ENCODE data around the gene PEAR1.

Gene PEAR1

GRCh38 chr1:156884560-156885184 lies 8.8 kb upstream of the PEAR1 start:
- DNase-seq (ENCODE audit: low read depth), result no peak

GRCh38 chr1:156885314-156885713 lies 8.2 kb upstream of the PEAR1 start:
- DNase-seq (ENCODE audit: low read depth), result no peak

DNA sequence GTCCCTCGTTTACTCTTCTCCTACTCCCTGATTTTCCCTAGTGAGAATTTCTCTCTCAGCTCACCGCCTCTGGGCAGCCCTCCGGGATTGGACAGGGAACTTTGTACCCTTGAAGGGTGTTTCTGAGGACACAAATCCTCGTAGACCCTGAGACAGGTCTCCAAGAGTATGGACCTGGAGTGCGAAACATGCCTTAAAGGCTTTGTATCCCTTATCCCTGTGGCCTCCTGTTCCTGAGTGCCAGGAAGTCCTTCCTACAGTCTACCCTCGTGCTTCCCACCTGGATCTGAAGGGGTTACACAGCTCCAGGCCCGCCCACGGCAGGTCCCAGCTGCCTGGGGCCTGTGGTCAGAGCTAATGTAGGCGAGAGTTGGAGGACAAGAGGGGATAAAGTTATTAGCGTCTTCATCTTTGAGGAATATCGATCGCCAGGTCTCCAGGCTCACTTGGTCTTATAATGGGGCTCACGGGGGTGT lies 7.6 kb upstream of the PEAR1 start:
- no peak for DNase-seq (ENCODE audit: low read depth)

DNA sequence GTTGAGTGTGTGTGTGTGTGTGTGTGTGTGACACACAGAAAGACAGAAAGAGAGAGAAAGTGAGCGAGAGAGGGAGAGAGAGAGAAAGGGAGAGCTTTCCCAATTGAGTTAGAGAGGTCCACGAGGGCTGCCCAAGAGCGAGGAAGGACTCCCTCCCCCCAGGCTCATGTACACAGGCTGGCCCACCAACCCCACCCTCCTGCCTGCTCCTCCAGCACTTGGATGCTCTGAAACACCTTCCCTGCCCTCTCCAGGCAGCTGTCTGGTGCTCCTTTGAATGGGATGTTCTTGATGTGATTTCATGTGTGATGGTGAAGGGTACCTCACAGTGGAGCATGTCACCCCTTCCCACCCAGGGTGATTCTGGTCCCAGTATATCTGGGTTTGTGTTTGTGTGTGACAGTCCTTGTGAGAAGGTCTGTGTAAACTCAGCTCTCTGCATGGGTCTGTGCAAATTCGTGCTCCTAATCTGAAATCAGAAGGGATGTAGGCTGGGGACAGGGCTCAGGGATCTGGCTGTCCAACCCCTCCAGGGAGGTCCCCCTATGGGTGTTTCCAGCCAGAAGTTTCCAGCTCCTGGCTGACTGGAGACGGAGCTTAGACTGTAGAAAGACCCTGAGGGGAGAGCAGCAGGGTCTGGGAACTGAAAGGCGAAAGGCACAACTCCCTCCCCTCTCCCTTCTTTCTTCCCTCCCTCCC lies 6.8 kb upstream of the PEAR1 start:
- no peak for DNase-seq (ENCODE audit: low read depth)

DNA sequence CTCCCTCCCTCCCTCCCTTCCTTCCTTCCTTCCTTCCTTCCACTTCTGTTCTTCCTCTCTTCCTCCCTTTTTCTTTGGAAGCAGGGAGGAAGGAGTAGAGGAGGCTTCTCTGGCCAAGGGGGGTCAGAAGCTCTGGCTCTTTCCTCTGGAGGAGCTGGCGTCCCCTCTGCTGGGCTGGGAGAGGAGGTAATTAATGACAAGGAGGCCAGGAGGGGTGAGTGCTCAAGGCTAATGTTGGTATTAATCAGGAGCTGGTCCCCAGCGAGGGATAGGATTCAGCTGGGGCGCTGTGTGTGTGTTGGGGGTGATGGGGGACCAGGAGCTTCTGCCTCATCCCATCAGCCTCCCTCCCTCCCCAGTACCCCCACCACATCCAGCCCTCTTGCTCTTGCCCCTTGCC lies 6.2 kb upstream of the PEAR1 start:
- DNase-seq (ENCODE audit: low read depth), result no peak

GRCh38 chr1:156887734-156888133 lies 5.8 kb upstream of the PEAR1 start:
- DNase-seq (ENCODE audit: low read depth), result no peak

- DNase-seq (ENCODE audit: low read depth), result peak; percentile 55
These were observed 3.5 kb upstream of the PEAR1 start for GRCh38 chr1:156889802-156890580.

GRCh38 chr1:156892190-156893047 lies 1.1 kb upstream of the PEAR1 start:
- DNase-seq (ENCODE audit: low read depth), result peak; percentile 83

- DNase-seq (ENCODE audit: low read depth), result no peak
These were observed 483 bp downstream of the PEAR1 start for GRCh38 chr1:156894001-156894400.

DNA sequence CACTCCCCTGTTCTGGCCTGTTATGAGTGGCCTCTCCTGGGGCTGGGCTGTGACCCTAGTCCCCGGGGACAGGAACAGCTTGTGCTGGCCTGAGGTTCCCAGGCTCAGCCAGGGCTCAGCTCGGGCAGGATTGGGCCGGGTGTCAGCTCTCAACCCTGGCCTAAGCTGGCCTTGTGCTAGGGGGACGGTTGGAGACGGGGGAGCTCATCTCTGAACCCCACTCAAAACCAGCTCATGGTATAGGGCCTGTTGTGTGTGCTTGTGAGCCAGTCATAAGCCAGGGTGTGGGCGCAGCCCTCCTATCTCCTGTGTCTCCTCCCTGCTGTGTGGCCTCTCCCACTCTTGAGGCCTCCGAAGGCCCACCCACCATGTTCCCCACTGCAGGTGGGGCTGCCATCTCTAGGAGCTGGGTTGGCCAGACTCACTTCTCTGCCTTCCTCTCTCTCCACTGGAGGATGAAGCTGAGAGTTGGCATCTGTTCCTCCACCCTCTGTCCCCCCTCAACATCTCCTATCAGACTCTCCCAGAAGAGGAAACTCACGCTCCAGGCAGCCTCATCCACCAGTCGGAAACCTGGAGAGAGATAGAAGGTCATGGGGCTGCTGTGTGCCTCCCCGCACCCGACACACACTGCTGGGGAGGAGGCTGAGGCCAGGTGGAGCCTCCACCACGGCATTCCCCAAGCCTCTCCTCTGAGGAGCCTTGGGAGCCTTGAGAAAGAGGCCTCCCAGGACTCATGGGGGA lies 1.4 kb downstream of the PEAR1 start:
- DNase-seq (ENCODE audit: low read depth), result no peak

DNA sequence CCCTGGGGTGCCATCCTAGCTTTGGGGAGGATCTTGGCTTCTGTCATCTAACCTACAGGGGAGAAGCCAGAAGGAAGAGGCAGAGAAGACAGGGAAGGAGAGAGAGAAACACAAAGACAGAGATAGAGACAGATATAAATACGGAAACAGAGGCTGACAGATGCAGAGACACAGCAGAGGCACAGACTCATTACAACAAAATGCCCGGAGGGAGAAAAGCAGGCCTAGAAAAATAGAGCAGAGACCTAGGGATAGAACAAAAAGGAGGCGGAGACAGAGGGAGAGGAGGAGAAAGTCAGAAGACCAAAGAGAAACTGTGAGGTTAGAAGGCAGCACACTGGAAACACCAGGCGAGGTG lies 1.9 kb downstream of the PEAR1 start:
- DNase-seq (ENCODE audit: low read depth), result no peak

GRCh38 chr1:156895927-156896326 lies 2.4 kb downstream of the PEAR1 start:
- DNase-seq (ENCODE audit: low read depth), result no peak

- no peak for DNase-seq (ENCODE audit: low read depth)
These were observed 3.0 kb downstream of the PEAR1 start for GRCh38 chr1:156896490-156897033.

DNA sequence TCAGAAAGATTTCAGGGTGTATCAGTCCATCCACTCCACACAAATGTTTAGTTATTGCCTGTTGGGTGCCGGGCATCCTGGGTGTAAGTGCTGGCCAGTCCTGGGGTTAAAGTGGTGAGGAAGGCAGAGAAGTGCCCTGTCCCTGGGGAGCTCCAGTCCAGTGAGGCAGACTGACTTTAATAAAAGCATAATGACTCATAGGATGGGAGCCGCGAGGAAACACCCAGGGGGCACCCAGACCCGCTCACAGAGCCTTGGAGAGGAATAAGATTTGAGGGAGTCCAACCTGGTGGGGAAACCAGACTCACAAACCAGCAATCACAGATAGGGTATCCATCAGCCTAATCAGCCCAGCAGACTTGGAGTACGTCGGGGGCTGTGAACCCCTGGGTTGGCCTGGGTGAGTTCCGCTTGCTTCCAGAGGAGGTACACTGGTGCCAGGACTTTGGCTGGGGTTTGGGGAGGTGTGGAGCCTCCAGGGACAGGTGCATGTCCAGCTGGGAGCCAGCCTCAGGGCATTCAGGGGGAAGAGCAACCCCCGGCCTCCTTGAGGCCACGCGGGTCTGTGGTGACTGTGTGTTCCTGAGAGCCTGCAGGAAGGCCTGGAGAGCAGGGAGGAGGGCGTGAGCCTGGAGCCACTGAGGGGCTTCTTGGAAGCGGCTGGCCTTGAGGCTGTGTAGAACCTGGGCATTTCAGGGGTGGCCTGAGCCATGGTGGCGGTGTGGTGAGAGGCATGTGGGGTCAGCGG lies 3.7 kb downstream of the PEAR1 start:
- no peak for DNase-seq (ENCODE audit: low read depth)

DNA sequence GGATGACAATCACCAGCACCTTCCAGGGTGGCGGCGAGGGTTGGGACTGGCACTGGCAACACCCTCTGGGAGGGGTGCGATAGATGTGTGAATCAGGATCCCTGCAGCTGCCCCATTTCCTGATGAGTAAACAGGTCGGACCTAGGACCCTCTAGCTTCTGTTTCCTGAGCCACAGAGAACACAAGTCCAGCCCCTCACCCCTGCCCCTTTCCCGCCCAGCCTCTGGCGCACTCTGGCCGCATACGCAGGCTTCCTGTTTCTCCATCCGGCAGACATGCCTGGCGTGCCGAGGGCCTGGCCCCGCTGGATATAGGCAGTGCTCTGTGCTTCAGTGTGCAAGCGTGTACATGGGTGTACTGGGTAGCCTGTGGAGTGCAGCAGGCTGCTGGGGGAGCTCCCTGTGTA lies 4.6 kb downstream of the PEAR1 start:
- no peak for DNase-seq (ENCODE audit: low read depth)

GRCh38 chr1:156898971-156899664 lies 5.6 kb downstream of the PEAR1 start:
- no peak for DNase-seq (ENCODE audit: low read depth)

GRCh38 chr1:156899956-156900718 lies 6.6 kb downstream of the PEAR1 start:
- DNase-seq (ENCODE audit: low read depth), result no peak

GRCh38 chr1:156900896-156901589 lies 7.5 kb downstream of the PEAR1 start:
- no peak for DNase-seq (ENCODE audit: low read depth)

- no peak for DNase-seq (ENCODE audit: low read depth)
These were observed 8.0 kb downstream of the PEAR1 start for GRCh38 chr1:156901590-156901900.
